HFFc6 (cell line): Measurements from ENCODE around the gene PRIMPOL. TPM values are rescaled to one million over a fixed set of nuclear protein-coding genes. Genes with fewer than 3 reads are reported as not detected.

ENCODE experiments used
- DNase-seq: peaks from one replicate; pipeline ENCODE4 v3.0.0-alpha.2; 2018
- H3K27ac Mint-ChIP-seq: 2 replicates; pipeline ENCODE4 v1.8.0; 2020; ENCODE audit warnings: mild to moderate bottlenecking, mixed read lengths
- H3K27me3 Mint-ChIP-seq: 2 replicates; pipeline ENCODE4 v1.8.0; 2021; ENCODE audit warnings: mild to moderate bottlenecking, moderate library complexity, mixed read lengths; ENCODE audit not compliant: insufficient read depth
- H3K36me3 Mint-ChIP-seq: 2 replicates; pipeline ENCODE4 v1.8.0; 2021; ENCODE audit warnings: low read depth, mixed read lengths
- H3K4me1 Mint-ChIP-seq: 2 replicates; pipeline ENCODE4 v1.8.0; 2020; ENCODE audit warnings: low read depth, mixed read lengths
- H3K4me3 Mint-ChIP-seq: 2 replicates; pipeline ENCODE4 v1.8.0; 2020; ENCODE audit warnings: mild to moderate bottlenecking, moderate library complexity, mixed read lengths
- H3K9me3 Mint-ChIP-seq: 2 replicates; pipeline ENCODE4 v1.8.0; 2020; ENCODE audit warnings: mild to moderate bottlenecking, mixed read lengths
- total RNA-seq, 6 experiments: library from RNA; stranded (reverse); fragmentation: NEBNext Ultra II Directional; extraction: Animal tissue kit (Norgen Biotek cat#: 25700); gene quantifications; 2 replicates in 1 of 6; 3 replicates in 5 of 6; pipeline ENCODE4 v1.2.3, GENCODE V29; 2021
- TF ChIP-seq, protein P1 (sequence below): fragments of 200-600 bp; sonication (generic); IDR thresholded peaks from 2 replicates; pipeline ENCODE4 v1.5.0; 2021; ENCODE audit warnings: antibody characterized with exemption, mild to moderate bottlenecking

The PRIMPOL gene
- total RNA-seq, 6 experiments from 2014 or later = 9.0 to 11.3 (median 10.8) TPM

- Mint-ChIP-seq H3K27me3 (no peaks in the 10 kb centered on the region), H3K4me1 (peaks cover 15% of the 10 kb centered on the region), H3K27ac (0 out of 2 replicates have a peak overlapping the region, but pooled peaks have one; percentile 11), H3K9me3 (no peaks in the 10 kb centered on the region), H3K36me3 (peaks cover 20% of the 10 kb centered on the region), H3K4me3 (no peak overlapping the region)
- TF ChIP-seq, protein P1, sequence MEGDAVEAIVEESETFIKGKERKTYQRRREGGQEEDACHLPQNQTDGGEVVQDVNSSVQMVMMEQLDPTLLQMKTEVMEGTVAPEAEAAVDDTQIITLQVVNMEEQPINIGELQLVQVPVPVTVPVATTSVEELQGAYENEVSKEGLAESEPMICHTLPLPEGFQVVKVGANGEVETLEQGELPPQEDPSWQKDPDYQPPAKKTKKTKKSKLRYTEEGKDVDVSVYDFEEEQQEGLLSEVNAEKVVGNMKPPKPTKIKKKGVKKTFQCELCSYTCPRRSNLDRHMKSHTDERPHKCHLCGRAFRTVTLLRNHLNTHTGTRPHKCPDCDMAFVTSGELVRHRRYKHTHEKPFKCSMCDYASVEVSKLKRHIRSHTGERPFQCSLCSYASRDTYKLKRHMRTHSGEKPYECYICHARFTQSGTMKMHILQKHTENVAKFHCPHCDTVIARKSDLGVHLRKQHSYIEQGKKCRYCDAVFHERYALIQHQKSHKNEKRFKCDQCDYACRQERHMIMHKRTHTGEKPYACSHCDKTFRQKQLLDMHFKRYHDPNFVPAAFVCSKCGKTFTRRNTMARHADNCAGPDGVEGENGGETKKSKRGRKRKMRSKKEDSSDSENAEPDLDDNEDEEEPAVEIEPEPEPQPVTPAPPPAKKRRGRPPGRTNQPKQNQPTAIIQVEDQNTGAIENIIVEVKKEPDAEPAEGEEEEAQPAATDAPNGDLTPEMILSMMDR = no peak
- no peak for DNase-seq
These were observed 18.6 kb downstream of the PRIMPOL start for GRCh38 chr4:184668096-184668495.

GRCh38 chr4:184668511-184669114 lies 19.1 kb downstream of the PRIMPOL start:
- no peak overlapping the region for H3K4me3 Mint-ChIP-seq
- H3K27ac Mint-ChIP-seq = peak overlapping the region; percentile 11; the same call in 1 of the 2 replicates
- TF ChIP-seq, protein P1 = no peak
- H3K27me3 Mint-ChIP-seq = no peaks in the 10 kb centered on the region
- no peak for DNase-seq
- peaks cover 20% of the 10 kb centered on the region for H3K36me3 Mint-ChIP-seq
- H3K9me3 Mint-ChIP-seq = no peaks in the 10 kb centered on the region
- H3K4me1 Mint-ChIP-seq = peaks cover 15% of the 10 kb centered on the region

DNA sequence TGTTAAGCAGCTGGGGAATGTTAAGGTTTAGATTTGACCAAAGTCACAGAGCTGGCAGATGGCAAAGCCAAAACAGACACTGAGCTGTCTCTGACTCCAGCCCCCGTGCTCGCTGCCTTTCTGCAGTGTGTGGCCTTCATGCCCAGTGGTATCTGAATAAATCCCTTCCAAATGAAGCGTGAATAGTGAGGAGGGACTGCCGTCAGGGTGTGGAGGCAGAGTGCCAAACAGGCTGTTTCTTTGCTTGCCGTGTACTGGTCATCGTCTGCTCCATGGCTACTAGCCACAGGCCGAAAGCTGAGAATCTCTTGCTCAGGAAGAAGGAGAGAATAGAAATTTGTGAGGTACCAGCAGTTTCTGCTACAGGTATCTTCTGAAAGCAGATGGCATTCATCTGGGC lies 19.7 kb downstream of the PRIMPOL start:
- DNase-seq = no peak
- TF ChIP-seq, protein P1 = no peak
- Mint-ChIP-seq H3K4me1 (peaks cover 15% of the 10 kb centered on the region), H3K4me3 (no peak overlapping the region), H3K27me3 (no peaks in the 10 kb centered on the region; the same call in 1 of the 2 replicates), H3K27ac (no peak overlapping the region), H3K36me3 (peaks cover 27% of the 10 kb centered on the region), H3K9me3 (no peaks in the 10 kb centered on the region)

GRCh38 chr4:184671101-184671500 lies 21.6 kb downstream of the PRIMPOL start:
- TF ChIP-seq, protein P1 = no peak
- Mint-ChIP-seq H3K9me3 (no peaks in the 10 kb centered on the region), H3K4me1 (peaks cover 15% of the 10 kb centered on the region), H3K4me3 (no peak overlapping the region), H3K36me3 (peaks cover 27% of the 10 kb centered on the region), H3K27ac (no peak overlapping the region), H3K27me3 (no peaks in the 10 kb centered on the region; the same call in 1 of the 2 replicates)
- no peak for DNase-seq

GRCh38 chr4:184672741-184673140 lies 23.2 kb downstream of the PRIMPOL start:
- no peak overlapping the region for H3K27ac Mint-ChIP-seq
- peaks cover 14% of the 10 kb centered on the region for H3K4me1 Mint-ChIP-seq
- no peak overlapping the region for H3K4me3 Mint-ChIP-seq
- no peaks in the 10 kb centered on the region for H3K9me3 Mint-ChIP-seq
- no peaks in the 10 kb centered on the region; the same call in 1 of the 2 replicates for H3K27me3 Mint-ChIP-seq
- TF ChIP-seq, protein P1 = no peak
- H3K36me3 Mint-ChIP-seq = peaks cover 21% of the 10 kb centered on the region
- no peak for DNase-seq
